GM23338 (cell line): ENCODE data around the gene MIEN1. TPM values are rescaled to one million over a fixed set of nuclear protein-coding genes. Genes with fewer than 3 reads are reported as not detected.
A peak's percentile ranks its signal among the peaks of the same experiment; 100 is the strongest.

Experiments
- ATAC-seq: fragments of 200-7000 bp; cut with Tn5 transposase; 3 replicates; pipeline ENCODE4 v1.9.1; 2020
- DNase-seq: peaks from one replicate; pipeline ENCODE4 v3.0.0-alpha.2; 2015; ENCODE audit warnings: low spot score
- H2AFZ ChIP-seq: fragments of 200-600 bp; sonication (generic); 2 replicates; pipeline ENCODE4 v1.8.0; 2016; ENCODE audit warnings: antibody characterized with exemption, mild to moderate bottlenecking, moderate library complexity
- H3F3A ChIP-seq: fragments of 200-600 bp; sonication (generic); replicated peaks from 2 replicates; pipeline ENCODE4 v1.8.0; 2017; ENCODE audit warnings: antibody characterized with exemption, mixed run types, low read depth
- H3K27ac ChIP-seq: fragments of 200-600 bp; sonication (generic); 2 replicates; pipeline ENCODE4 v1.6.1; 2016; ENCODE audit warnings: low read depth
- H3K27me3 ChIP-seq: fragments of 200-600 bp; sonication (generic); 2 replicates; pipeline ENCODE4 v1.8.0; 2016; ENCODE audit warnings: mild to moderate bottlenecking, mixed run types, moderate library complexity; ENCODE audit not compliant: insufficient read depth
- H3K36me3 ChIP-seq: fragments of 200-600 bp; sonication (generic); 2 replicates; pipeline ENCODE4 v1.8.0; 2016; ENCODE audit warnings: mild to moderate bottlenecking; ENCODE audit not compliant: insufficient read depth
- H3K4me1 ChIP-seq: fragments of 200-600 bp; sonication (generic); 2 replicates; pipeline ENCODE4 v1.8.0; 2016; ENCODE audit warnings: mild to moderate bottlenecking, moderate library complexity; ENCODE audit not compliant: insufficient read depth
- H3K4me2 ChIP-seq: fragments of 200-600 bp; sonication (generic); 2 replicates; pipeline ENCODE4 v1.7.1; 2017; ENCODE audit warnings: mixed run types
- H3K4me3 ChIP-seq: fragments of 200-600 bp; sonication (generic); 2 replicates; pipeline ENCODE4 v1.6.1; 2016; ENCODE audit warnings: mixed run types
- H3K79me2 ChIP-seq: fragments of 200-600 bp; sonication (generic); replicated peaks from 2 replicates; pipeline ENCODE4 v1.8.0; 2017; ENCODE audit warnings: mild to moderate bottlenecking; ENCODE audit not compliant: insufficient read depth
- H3K9me2 ChIP-seq: fragments of 200-600 bp; sonication (generic); 2 replicates; pipeline ENCODE4 v1.8.0; 2017; ENCODE audit not compliant: insufficient read depth
- H4K20me1 ChIP-seq: fragments of 200-600 bp; sonication (generic); replicated peaks from 2 replicates; pipeline ENCODE4 v1.8.0; 2017; ENCODE audit warnings: mild to moderate bottlenecking; ENCODE audit not compliant: insufficient read depth
- H3K27ac Mint-ChIP-seq: 2 replicates; pipeline ENCODE4 v1.8.0; 2020; ENCODE audit warnings: inconsistent platforms, mild to moderate bottlenecking, moderate library complexity, mixed read lengths
- H3K27me3 Mint-ChIP-seq: 3 replicates; pipeline ENCODE4 v1.8.0; 2022; ENCODE audit warnings: low read depth, mild to moderate bottlenecking, moderate library complexity, mixed read lengths, inconsistent platforms; ENCODE audit not compliant: insufficient read depth, poor library complexity
- H3K36me3 Mint-ChIP-seq: 3 replicates; pipeline ENCODE4 v1.8.0; 2021; ENCODE audit warnings: low read depth, mild to moderate bottlenecking, inconsistent platforms, moderate library complexity, mixed read lengths
- H3K4me1 Mint-ChIP-seq: 3 replicates; pipeline ENCODE4 v1.8.0; 2020; ENCODE audit warnings: mild to moderate bottlenecking, inconsistent platforms, mixed read lengths
- H3K4me3 Mint-ChIP-seq: 3 replicates; pipeline ENCODE4 v1.8.0; 2021; ENCODE audit warnings: moderate library complexity, mild to moderate bottlenecking, inconsistent platforms, mixed read lengths
- H3K9me3 Mint-ChIP-seq: 3 replicates; pipeline ENCODE4 v1.8.0; 2020; ENCODE audit warnings: moderate library complexity, mild to moderate bottlenecking, inconsistent platforms, mixed read lengths
- CREB1 ChIP-seq: fragments of 250-450 bp; sonication (Bioruptor Pico); IDR thresholded peaks from 2 replicates; pipeline ENCODE4 v1.5.0; 2020; ENCODE audit warnings: low read depth, mild to moderate bottlenecking, moderate library complexity
- CTCF ChIP-seq, 2 experiments: fragments of 200-600 bp in 1 of 2; sonication (generic) in 1 of 2; conservative IDR thresholded peaks; 2 replicates each; pipeline versions ENCODE4 v1.5.1 to v1.6.1; 2016 to 2017; ENCODE audit warnings: antibody characterized with exemption in 2 of 2, low read depth in 2 of 2, mild to moderate bottlenecking in 2 of 2, moderate library complexity in 1 of 2
- ETS1 ChIP-seq: IDR thresholded peaks from 2 replicates; pipeline ENCODE4 v1.6.1; 2016; ENCODE audit warnings: antibody characterized with exemption
- EZH2 ChIP-seq: fragments of 200-600 bp; sonication (generic); IDR thresholded peaks from one replicate; pipeline ENCODE4 v1.8.0; 2017; ENCODE audit warnings: antibody characterized with exemption, mild to moderate bottlenecking, low read depth; ENCODE audit not compliant: unreplicated experiment
- EZH2phosphoT487 ChIP-seq: fragments of 200-600 bp; sonication (generic); IDR thresholded peaks from one replicate; pipeline ENCODE4 v1.8.1; 2018; ENCODE audit warnings: antibody characterized with exemption; ENCODE audit not compliant: unreplicated experiment
- JUNB ChIP-seq: IDR thresholded peaks from one replicate; pipeline ENCODE4 v1.6.1; 2016; ENCODE audit warnings: antibody characterized with exemption; ENCODE audit not compliant: unreplicated experiment
- POLR2AphosphoS5 ChIP-seq: IDR thresholded peaks from 2 replicates; pipeline ENCODE4 v1.6.1; 2016; ENCODE audit warnings: antibody characterized with exemption, low read depth
- REST ChIP-seq: IDR thresholded peaks from one replicate; pipeline ENCODE4 v1.6.1; 2018; ENCODE audit warnings: antibody characterized with exemption; ENCODE audit not compliant: unreplicated experiment
- STAT1 ChIP-seq: IDR thresholded peaks from one replicate; pipeline ENCODE4 v1.6.1; 2016; ENCODE audit warnings: antibody characterized with exemption; ENCODE audit not compliant: unreplicated experiment
- ZNF114 ChIP-seq: fragments of 250-450 bp; sonication (Bioruptor Pico); IDR thresholded peaks from 2 replicates; pipeline ENCODE4 v1.5.0; 2020; ENCODE audit warnings: mild to moderate bottlenecking, moderate library complexity
- ZNF462 ChIP-seq: fragments of 250-450 bp; sonication (Bioruptor Pico); IDR thresholded peaks from 2 replicates; pipeline ENCODE4 v1.5.0; 2020; ENCODE audit warnings: mild to moderate bottlenecking, moderate library complexity
- polyA plus RNA-seq: library from polyadenylated mRNA; unstranded; fragments of >200 nt; fragmentation: Nextera tagmentation; extraction: Ambion mirVana; gene quantifications from 2 replicates; pipeline ENCODE4 v1.2.1, GENCODE V29; 2016
- total RNA-seq: library from RNA; depleted of rRNA; stranded (reverse); fragments of >200 nt; shearing (Covaris generic); gene quantifications from 2 replicates; pipeline ENCODE4 v1.2.3, GENCODE V29; 2014

Gene MIEN1
- total and polyA plus RNA-seq, 2 experiments from 2014 or later = 37.1 to 91.8 TPM

DNA sequence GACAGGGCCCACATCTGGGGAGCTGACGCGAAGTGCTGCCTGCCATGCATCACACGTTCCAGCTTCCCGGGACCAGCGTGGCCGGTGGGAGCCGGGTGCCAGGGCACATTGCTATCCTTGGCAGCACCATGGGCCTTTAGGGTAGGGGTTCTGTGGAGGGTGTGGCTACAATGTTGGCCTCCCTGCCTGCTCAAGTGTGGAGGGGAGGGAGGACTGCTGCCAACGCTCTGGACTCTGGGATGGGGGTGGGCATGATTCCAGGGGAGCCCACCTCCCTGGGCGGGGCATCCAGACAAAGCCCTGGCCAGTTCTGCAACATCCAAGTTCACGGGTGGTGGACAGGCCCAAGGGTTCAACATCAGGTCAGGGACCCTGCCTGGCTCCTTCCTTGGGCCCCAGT is 21.3 kb upstream of the MIEN1 start:
- H3K9me3 Mint-ChIP-seq = no peaks in the 10 kb centered on the region; the same call in 2 of the 3 replicates
- H3K79me2 ChIP-seq = no peaks in the 10 kb centered on the region
- no peak overlapping the region for H3K27ac Mint-ChIP-seq
- peaks cover 6% of the 10 kb centered on the region; the same call in 1 of the 3 replicates for H3K36me3 Mint-ChIP-seq
- H3K27me3 Mint-ChIP-seq = peaks cover 24% of the 10 kb centered on the region
- peaks cover 20% of the 10 kb centered on the region; the same call in 1 of the 2 replicates for H3K4me1 ChIP-seq
- peaks cover 42% of the 10 kb centered on the region for H3K4me1 Mint-ChIP-seq
- H3K9me2 ChIP-seq = no peaks in the 10 kb centered on the region
- H2AFZ ChIP-seq = no peak overlapping the region
- H3K4me2 ChIP-seq = peak overlapping the region; percentile 49; the same call in 1 of the 2 replicates
- H3K36me3 ChIP-seq = no peaks in the 10 kb centered on the region
- no peaks in the 10 kb centered on the region for H4K20me1 ChIP-seq
- H3K4me3 ChIP-seq = no peak overlapping the region
- H3K27me3 ChIP-seq = peaks cover 18% of the 10 kb centered on the region
- peaks cover 14% of the 10 kb centered on the region for H3F3A ChIP-seq
- TF ChIP-seq ZNF114 (CRISPR knock-in tag) (no peak), STAT1 (no peak), REST (no peak), JUNB (no peak), CREB1 (CRISPR knock-in tag) (no peak), EZH2 (no peak), CTCF (conservative IDR thresholded peaks at IDR 0.05; ENCODE audit: low read depth in 2 of 2) (no peak), ETS1 (no peak), POLR2AphosphoS5 (no peak), EZH2phosphoT487 (no peak), ZNF462 (CRISPR knock-in tag) (no peak)
- no peak overlapping the region for H3K27ac ChIP-seq
- no peak overlapping the region; the same call in 2 of the 3 replicates for H3K4me3 Mint-ChIP-seq
- DNase-seq (no peak), ATAC-seq (no peak)
